GM18907 (cell line): ENCODE data around the gene KLHDC8A.

Experiments used
- ATAC-seq: cut with Tn5 transposase; IDR thresholded peaks from one replicate; pipeline ENCODE4 v1.9.1; 2021; ENCODE audit warnings: mild to moderate bottlenecking, moderate library complexity; ENCODE audit not compliant: unreplicated experiment

Gene KLHDC8A

GRCh38 chr1:205319081-205320018 is 37.4 kb downstream of the KLHDC8A start:
- ATAC-seq = no peak

GRCh38 chr1:205318231-205318991 is 38.3 kb downstream of the KLHDC8A start:
- no peak for ATAC-seq

GRCh38 chr1:205317311-205317917 is 39.3 kb downstream of the KLHDC8A start:
- ATAC-seq = no peak

- no peak for ATAC-seq
Measured at GRCh38 chr1:205316161-205316566, 40.6 kb downstream of the KLHDC8A start.

- no peak for ATAC-seq
Measured at GRCh38 chr1:205315008-205315618, 41.6 kb downstream of the KLHDC8A start.

- peak; percentile 52 for ATAC-seq
Measured at GRCh38 chr1:205313563-205314308, 43.0 kb downstream of the KLHDC8A start.

- no peak for ATAC-seq
Measured at GRCh38 chr1:205312866-205313562, 43.7 kb downstream of the KLHDC8A start.

- no peak for ATAC-seq
Measured at GRCh38 chr1:205310976-205311704, 45.6 kb downstream of the KLHDC8A start.

- no peak for ATAC-seq
Measured at GRCh38 chr1:205309741-205310140, 47.0 kb downstream of the KLHDC8A start.

GRCh38 chr1:205306929-205307566 is 49.7 kb downstream of the KLHDC8A start:
- no peak for ATAC-seq

GRCh38 chr1:205304695-205305070 is 52.0 kb downstream of the KLHDC8A start:
- ATAC-seq = no peak

- no peak for ATAC-seq
Measured at GRCh38 chr1:205304046-205304694, 52.6 kb downstream of the KLHDC8A start.

GRCh38 chr1:205303247-205303888 is 53.4 kb downstream of the KLHDC8A start:
- no peak for ATAC-seq

- ATAC-seq = no peak
Measured at GRCh38 chr1:205301842-205302588, 54.7 kb downstream of the KLHDC8A start.

GRCh38 chr1:205301205-205301821 is 55.4 kb downstream of the KLHDC8A start:
- ATAC-seq = no peak

- no peak for ATAC-seq
Measured at GRCh38 chr1:205300149-205300548, 56.6 kb downstream of the KLHDC8A start.
